Activated T-cell treated with anti-CD3 and anti-CD28 coated beads, Interleukin-2, amount 50 U/mL, for 72 hours (primary cell): Measurements from ENCODE around the gene CACHD1. TPM values are rescaled to one million over a fixed set of nuclear protein-coding genes. Genes with fewer than 3 reads are reported as not detected.

Experiments
- ATAC-seq, 2 donors: fragments of 150-1000 bp; cut with Tn5 transposase; replicated peaks in 1 of 2; 2 replicates each; pipeline ENCODE4 v1.10.0; 2021; ENCODE audit warnings: moderate library complexity in 2 of 2, mild to moderate bottlenecking in 1 of 2
- DNase-seq, 2 donors: peaks; one replicate each; pipeline ENCODE4 v3.0.0; 2021 to 2022; ENCODE audit warnings: mixed read lengths in 1 of 2
- H3K27ac Mint-ChIP-seq: one replicate; pipeline ENCODE4 v1.8.0; 2022; ENCODE audit warnings: mild to moderate bottlenecking, moderate library complexity, mixed read lengths
- H3K27me3 Mint-ChIP-seq: one replicate; pipeline ENCODE4 v1.8.0; 2022; ENCODE audit warnings: low read depth, mixed read lengths
- H3K36me3 Mint-ChIP-seq, 2 donors: one replicate each; pipeline ENCODE4 v1.8.0; 2022; ENCODE audit warnings: mixed read lengths in 2 of 2, mild to moderate bottlenecking in 1 of 2; ENCODE audit not compliant: insufficient read depth in 2 of 2
- H3K4me1 Mint-ChIP-seq: one replicate; pipeline ENCODE4 v1.8.0; 2022; ENCODE audit warnings: low read depth, mixed read lengths
- H3K4me3 Mint-ChIP-seq, 2 donors: one replicate each; pipeline ENCODE4 v1.8.0; 2022; ENCODE audit warnings: mild to moderate bottlenecking in 2 of 2, mixed read lengths in 2 of 2, moderate library complexity in 2 of 2
- H3K9me3 Mint-ChIP-seq, 2 donors: one replicate each; pipeline ENCODE4 v1.8.0; 2022; ENCODE audit warnings: mixed read lengths in 2 of 2
- total RNA-seq, 2 donors: library from RNA; stranded (reverse); gene quantifications; one replicate each; pipeline ENCODE4 v1.2.3, GENCODE V29; 2022

CACHD1 gene
- total RNA-seq, 2 donors from 2014 or later, result 1.6 to 3.7 TPM

- Mint-ChIP-seq H3K4me1 (peaks cover under 1% of the 10 kb centered on the region), H3K27ac (no peak overlapping the region), H3K9me3 (no peaks in the 10 kb centered on the region), H3K36me3 (no peaks in the 10 kb centered on the region), H3K27me3 (peaks cover 6% of the 10 kb centered on the region), H3K4me3 (no peak overlapping the region)
- no peak for DNase-seq
- ATAC-seq, result no peak
Observed at GRCh38 chr1:64478594-64479470, 8.9 kb downstream of the CACHD1 start.

GRCh38 chr1:64479874-64480273 lies 9.9 kb downstream of the CACHD1 start:
- ATAC-seq (no peak), DNase-seq (no peak)
- H3K27ac Mint-ChIP-seq, result no peak overlapping the region
- no peak overlapping the region for H3K4me3 Mint-ChIP-seq
- peaks cover 9% of the 10 kb centered on the region for H3K27me3 Mint-ChIP-seq
- no peaks in the 10 kb centered on the region for H3K36me3 Mint-ChIP-seq
- no peaks in the 10 kb centered on the region for H3K9me3 Mint-ChIP-seq
- peaks cover 5% of the 10 kb centered on the region for H3K4me1 Mint-ChIP-seq

- Mint-ChIP-seq H3K9me3 (no peaks in the 10 kb centered on the region), H3K36me3 (no peaks in the 10 kb centered on the region), H3K27ac (no peak overlapping the region), H3K27me3 (peaks cover 9% of the 10 kb centered on the region), H3K4me1 (peaks cover 5% of the 10 kb centered on the region), H3K4me3 (no peak overlapping the region)
- DNase-seq (no peak), ATAC-seq (no peak)
Observed at GRCh38 chr1:64480999-64481772, 11.3 kb downstream of the CACHD1 start.

GRCh38 chr1:64482128-64482527 lies 12.2 kb downstream of the CACHD1 start:
- Mint-ChIP-seq H3K27me3 (peaks cover 9% of the 10 kb centered on the region), H3K9me3 (no peaks in the 10 kb centered on the region), H3K36me3 (no peaks in the 10 kb centered on the region), H3K27ac (no peak overlapping the region), H3K4me1 (peaks cover 5% of the 10 kb centered on the region), H3K4me3 (no peak overlapping the region)
- ATAC-seq, result no peak
- no peak for DNase-seq

GRCh38 chr1:64482720-64483119 lies 12.8 kb downstream of the CACHD1 start:
- H3K27ac Mint-ChIP-seq, result no peak overlapping the region
- H3K27me3 Mint-ChIP-seq, result peaks cover 9% of the 10 kb centered on the region
- no peaks in the 10 kb centered on the region for H3K36me3 Mint-ChIP-seq
- DNase-seq (no peak), ATAC-seq (peak; percentile 53 to 72)
- H3K4me3 Mint-ChIP-seq, result no peak overlapping the region
- peaks cover 5% of the 10 kb centered on the region for H3K4me1 Mint-ChIP-seq
- H3K9me3 Mint-ChIP-seq, result no peaks in the 10 kb centered on the region

- no peak for ATAC-seq
- Mint-ChIP-seq H3K27me3 (peaks cover 9% of the 10 kb centered on the region), H3K4me3 (no peak overlapping the region), H3K27ac (no peak overlapping the region), H3K4me1 (peaks cover 5% of the 10 kb centered on the region), H3K9me3 (no peaks in the 10 kb centered on the region), H3K36me3 (no peaks in the 10 kb centered on the region)
- DNase-seq, result no peak
Observed at GRCh38 chr1:64483731-64484414, 13.9 kb downstream of the CACHD1 start.

GRCh38 chr1:64484651-64485050 lies 14.7 kb downstream of the CACHD1 start:
- Mint-ChIP-seq H3K4me3 (no peak overlapping the region), H3K36me3 (no peaks in the 10 kb centered on the region), H3K27ac (no peak overlapping the region), H3K27me3 (peaks cover 9% of the 10 kb centered on the region), H3K9me3 (no peaks in the 10 kb centered on the region), H3K4me1 (peaks cover 5% of the 10 kb centered on the region)
- ATAC-seq, result no peak
- DNase-seq, result no peak

- Mint-ChIP-seq H3K27me3 (peaks cover 7% of the 10 kb centered on the region), H3K27ac (no peak overlapping the region), H3K4me3 (no peak overlapping the region), H3K4me1 (peaks cover 12% of the 10 kb centered on the region), H3K36me3 (no peaks in the 10 kb centered on the region), H3K9me3 (no peaks in the 10 kb centered on the region)
- ATAC-seq, result no peak
- no peak for DNase-seq
Observed at GRCh38 chr1:64486193-64486592, 16.3 kb downstream of the CACHD1 start.

GRCh38 chr1:64487061-64487460 lies 17.1 kb downstream of the CACHD1 start:
- Mint-ChIP-seq H3K9me3 (no peaks in the 10 kb centered on the region), H3K4me1 (peaks cover 15% of the 10 kb centered on the region), H3K36me3 (no peaks in the 10 kb centered on the region), H3K4me3 (no peak overlapping the region), H3K27ac (no peak overlapping the region), H3K27me3 (peaks cover 5% of the 10 kb centered on the region)
- DNase-seq (no peak), ATAC-seq (no peak)

- no peaks in the 10 kb centered on the region for H3K9me3 Mint-ChIP-seq
Observed at GRCh38 chr1:64488862-64489261, 18.9 kb downstream of the CACHD1 start.

GRCh38 chr1:64489707-64490106 lies 19.8 kb downstream of the CACHD1 start:
- Mint-ChIP-seq H3K9me3 (no peaks in the 10 kb centered on the region), H3K4me1 (peaks cover 12% of the 10 kb centered on the region), H3K27me3 (no peaks in the 10 kb centered on the region), H3K27ac (no peak overlapping the region), H3K4me3 (no peak overlapping the region), H3K36me3 (no peaks in the 10 kb centered on the region)
- DNase-seq, result no peak
- ATAC-seq, result no peak

More at GRCh38 chr1:64488862-64489261, 18.9 kb downstream of the CACHD1 start:
- Mint-ChIP-seq H3K27me3 (peaks cover 3% of the 10 kb centered on the region), H3K4me3 (no peak overlapping the region), H3K36me3 (no peaks in the 10 kb centered on the region), H3K4me1 (peaks cover 14% of the 10 kb centered on the region), H3K27ac (no peak overlapping the region)
- DNase-seq, result no peak
- no peak for ATAC-seq

GRCh38 chr1:64490213-64490818 lies 20.4 kb downstream of the CACHD1 start:
- Mint-ChIP-seq H3K4me1 (peaks cover 15% of the 10 kb centered on the region), H3K36me3 (no peaks in the 10 kb centered on the region), H3K9me3 (no peaks in the 10 kb centered on the region), H3K27me3 (no peaks in the 10 kb centered on the region), H3K4me3 (no peak overlapping the region), H3K27ac (no peak overlapping the region)
- no peak for ATAC-seq
- DNase-seq, result no peak

GRCh38 chr1:64492424-64492823 lies 22.5 kb downstream of the CACHD1 start:
- DNase-seq (no peak), ATAC-seq (no peak)
- Mint-ChIP-seq H3K4me1 (peaks cover 15% of the 10 kb centered on the region), H3K36me3 (no peaks in the 10 kb centered on the region), H3K9me3 (no peaks in the 10 kb centered on the region), H3K27ac (no peak overlapping the region), H3K4me3 (no peak overlapping the region), H3K27me3 (no peaks in the 10 kb centered on the region)
